ENCODE results near the gene SPARCL1. TPM values are rescaled to one million over a fixed set of nuclear protein-coding genes. Genes with fewer than 3 reads are reported as not detected.

Gene SPARCL1
- total RNA-seq, 4 donors from 2014 or later, result 1,025 to 1,777 (median 1,327) TPM

- H3K36me3 ChIP-seq, result no peaks in the 10 kb centered on the region
- H3K27me3 ChIP-seq, result no peaks in the 10 kb centered on the region
- H3K4me1 ChIP-seq, result no peaks in the 10 kb centered on the region
- no peak for DNase-seq
- no peaks in the 10 kb centered on the region for H3K9me3 ChIP-seq
- no peak overlapping the region for H3K4me3 ChIP-seq
- TF ChIP-seq CTCF (IDR thresholded peaks at IDR 0.05) (no peak), POLR2A (IDR thresholded peaks at IDR 0.05) (no peak)
- H3K27ac ChIP-seq, result no peak overlapping the region
- intact Hi-C loops (cut with DNase I; ENCODE audit: low total_unique reads), result no loop called here
These were observed 28.2 kb upstream of the SPARCL1 start for GRCh38 chr4:87557348-87557747.

GRCh38 chr4:87555773-87556619, 26.8 kb upstream of the SPARCL1 start:
- H3K27me3 ChIP-seq, result no peaks in the 10 kb centered on the region
- TF ChIP-seq POLR2A (IDR thresholded peaks at IDR 0.05) (no peak), CTCF (IDR thresholded peaks at IDR 0.05) (no peak)
- no peak for DNase-seq

GRCh38 chr4:87553182-87553581, 24.0 kb upstream of the SPARCL1 start:
- Histone ChIP-seq H3K27me3 (no peaks in the 10 kb centered on the region), H3K9me3 (no peaks in the 10 kb centered on the region), H3K4me3 (no peak overlapping the region), H3K4me1 (no peaks in the 10 kb centered on the region), H3K27ac (no peak overlapping the region), H3K36me3 (no peaks in the 10 kb centered on the region)
- TF ChIP-seq CTCF (IDR thresholded peaks at IDR 0.05) (no peak), POLR2A (IDR thresholded peaks at IDR 0.05) (no peak)
- no peak for DNase-seq
- intact Hi-C loops (cut with DNase I; ENCODE audit: low total_unique reads), result no loop called here

More at GRCh38 chr4:87555773-87556619, 26.8 kb upstream of the SPARCL1 start:
- no peaks in the 10 kb centered on the region for H3K36me3 ChIP-seq
- intact Hi-C loops (cut with DNase I; ENCODE audit: low total_unique reads), result no loop called here
- H3K9me3 ChIP-seq, result no peaks in the 10 kb centered on the region
- H3K27ac ChIP-seq, result peak overlapping the region in 1 of 2 donors; percentile 11
- no peaks in the 10 kb centered on the region for H3K4me1 ChIP-seq
- H3K4me3 ChIP-seq, result no peak overlapping the region

GRCh38 chr4:87551361-87551760, 22.2 kb upstream of the SPARCL1 start:
- H3K27me3 ChIP-seq, result no peaks in the 10 kb centered on the region
- H3K4me1 ChIP-seq, result no peaks in the 10 kb centered on the region
- no peak overlapping the region for H3K4me3 ChIP-seq
- no peaks in the 10 kb centered on the region for H3K36me3 ChIP-seq
- intact Hi-C loops (cut with DNase I; ENCODE audit: low total_unique reads), result no loop called here
- no peak overlapping the region for H3K27ac ChIP-seq
- H3K9me3 ChIP-seq, result no peaks in the 10 kb centered on the region
- no peak for DNase-seq
- TF ChIP-seq POLR2A (IDR thresholded peaks at IDR 0.05) (no peak), CTCF (IDR thresholded peaks at IDR 0.05) (no peak)

GRCh38 chr4:87547016-87547708, 18.0 kb upstream of the SPARCL1 start:
- H3K27me3 ChIP-seq, result no peaks in the 10 kb centered on the region
- no peak overlapping the region for H3K4me3 ChIP-seq
- no peaks in the 10 kb centered on the region for H3K36me3 ChIP-seq
- H3K27ac ChIP-seq, result no peak overlapping the region
- no peaks in the 10 kb centered on the region for H3K4me1 ChIP-seq
- no peaks in the 10 kb centered on the region for H3K9me3 ChIP-seq
- TF ChIP-seq CTCF (IDR thresholded peaks at IDR 0.05) (no peak), POLR2A (IDR thresholded peaks at IDR 0.05) (no peak)
- intact Hi-C loops (cut with DNase I; ENCODE audit: low total_unique reads), result no loop called here
- DNase-seq, result no peak
